ENCODE results near the gene MEAK7.

The MEAK7 gene

DNA sequence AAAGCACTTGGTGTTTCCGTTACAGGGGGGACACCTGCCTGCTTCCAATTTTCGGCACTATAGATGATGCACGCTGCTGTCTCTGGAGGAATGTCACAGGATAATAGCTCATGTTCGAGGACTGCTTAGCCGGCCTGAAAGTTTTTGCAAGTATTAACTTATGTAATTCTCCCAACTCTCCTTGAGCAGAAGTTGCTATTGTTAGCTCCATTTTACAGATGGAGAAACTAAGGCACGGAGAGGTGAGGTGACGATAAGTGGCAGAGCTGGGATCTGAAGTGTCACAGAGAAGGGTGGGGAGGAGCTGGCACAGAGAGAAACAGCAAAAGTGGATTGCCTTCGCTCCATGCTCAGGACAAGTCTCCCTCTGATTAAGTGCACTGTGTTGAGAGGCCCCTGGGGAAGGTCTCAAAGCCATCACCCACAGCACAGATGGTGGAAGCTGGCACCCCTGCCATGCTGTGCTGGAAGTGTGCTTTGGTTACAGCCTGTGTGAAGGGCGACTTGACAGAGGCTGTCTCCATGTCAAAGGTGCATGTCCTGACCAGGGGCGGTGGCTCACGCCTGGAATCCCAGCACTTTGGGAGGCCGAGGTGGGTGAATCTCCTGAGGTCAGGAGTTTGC is 40.8 kb upstream of the MEAK7 start:
- no peak for TF ChIP-seq Cebpa-rat (IDR thresholded peaks at IDR 0.05)
- Histone ChIP-seq H3K36me3 (no peaks in the 10 kb centered on the region), H3K27me3 (peaks cover 5% of the 10 kb centered on the region), H3K9me3 (no peaks in the 10 kb centered on the region), H4K20me1 (no peaks in the 10 kb centered on the region), H3K4me1 (peaks cover 63% of the 10 kb centered on the region), H3K4me3 (no peak overlapping the region), H3K27ac (no peak overlapping the region), H3K4me2 (peak overlapping the region; percentile 53), H3K9ac (no peak overlapping the region)

DNA sequence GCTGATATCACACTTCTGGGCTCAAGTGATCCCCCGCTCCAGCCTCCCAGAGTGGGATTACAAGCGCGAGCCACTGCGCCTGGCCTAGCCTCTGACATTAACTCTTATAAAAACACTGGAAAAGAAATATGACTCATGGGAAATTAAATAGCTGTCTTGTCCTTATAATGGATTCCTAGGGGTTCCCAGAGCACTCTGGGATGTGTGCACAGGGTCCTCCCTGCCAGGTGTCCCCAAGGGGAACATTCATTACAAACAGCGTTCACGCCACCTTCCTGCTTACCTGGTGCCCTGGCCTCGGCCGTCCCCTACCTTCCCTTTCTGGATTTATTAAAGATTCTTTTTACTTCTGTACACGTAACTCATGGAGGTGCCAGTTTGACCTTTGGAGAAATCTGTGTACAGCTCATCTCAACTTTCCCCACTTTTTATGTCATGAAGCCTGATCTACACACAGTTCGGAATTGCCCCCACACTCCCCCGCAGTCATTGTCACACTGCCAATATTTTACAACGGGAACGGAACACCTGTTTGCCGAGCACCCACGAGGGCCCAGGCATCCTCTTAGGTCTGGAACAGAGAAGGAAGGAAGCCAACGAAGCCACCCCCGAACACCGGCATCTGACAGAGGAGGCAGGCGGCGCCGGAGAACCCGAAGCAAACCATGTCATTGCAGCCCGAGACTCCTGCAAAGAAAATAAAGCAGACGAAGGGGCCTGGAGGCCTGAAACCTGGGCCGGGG is 39.7 kb upstream of the MEAK7 start:
- Histone ChIP-seq H3K4me3 (no peak overlapping the region), H3K4me2 (peak overlapping the region; percentile 53), H3K36me3 (no peaks in the 10 kb centered on the region), H3K27me3 (peaks cover 5% of the 10 kb centered on the region), H3K9ac (no peak overlapping the region), H3K9me3 (no peaks in the 10 kb centered on the region), H3K4me1 (peaks cover 53% of the 10 kb centered on the region), H4K20me1 (no peaks in the 10 kb centered on the region), H3K27ac (no peak overlapping the region)
- no peak for TF ChIP-seq Cebpa-rat (IDR thresholded peaks at IDR 0.05)

- no peaks in the 10 kb centered on the region for H3K9me3 ChIP-seq
- no peak overlapping the region for H3K9ac ChIP-seq
- H3K27ac ChIP-seq, result no peak overlapping the region
- H3K36me3 ChIP-seq, result no peaks in the 10 kb centered on the region
- no peak overlapping the region for H3K4me2 ChIP-seq
- no peaks in the 10 kb centered on the region for H4K20me1 ChIP-seq
- TF ChIP-seq Cebpa-rat (IDR thresholded peaks at IDR 0.05), result no peak
- H3K4me1 ChIP-seq, result peaks cover 44% of the 10 kb centered on the region
- no peak overlapping the region for H3K4me3 ChIP-seq
- H3K27me3 ChIP-seq, result peaks cover 5% of the 10 kb centered on the region
Observed at GRCh38 chr16:84543253-84543652, 38.8 kb upstream of the MEAK7 start.

- Histone ChIP-seq H3K27ac (no peak overlapping the region), H3K9ac (no peak overlapping the region), H3K27me3 (peaks cover 5% of the 10 kb centered on the region), H3K4me1 (peaks cover 45% of the 10 kb centered on the region), H3K9me3 (no peaks in the 10 kb centered on the region), H3K4me3 (no peak overlapping the region), H3K36me3 (no peaks in the 10 kb centered on the region), H3K4me2 (no peak overlapping the region), H4K20me1 (no peaks in the 10 kb centered on the region)
- TF ChIP-seq Cebpa-rat (IDR thresholded peaks at IDR 0.05), result no peak
Observed at GRCh38 chr16:84541999-84542817, 37.7 kb upstream of the MEAK7 start.

GRCh38 chr16:84540194-84540593 is 35.7 kb upstream of the MEAK7 start:
- Histone ChIP-seq H4K20me1 (no peaks in the 10 kb centered on the region), H3K4me3 (no peak overlapping the region), H3K4me2 (no peak overlapping the region), H3K27me3 (peaks cover 5% of the 10 kb centered on the region), H3K36me3 (no peaks in the 10 kb centered on the region), H3K9ac (no peak overlapping the region), H3K9me3 (no peaks in the 10 kb centered on the region), H3K4me1 (peaks cover 24% of the 10 kb centered on the region), H3K27ac (no peak overlapping the region)
- TF ChIP-seq Cebpa-rat (IDR thresholded peaks at IDR 0.05), result no peak

DNA sequence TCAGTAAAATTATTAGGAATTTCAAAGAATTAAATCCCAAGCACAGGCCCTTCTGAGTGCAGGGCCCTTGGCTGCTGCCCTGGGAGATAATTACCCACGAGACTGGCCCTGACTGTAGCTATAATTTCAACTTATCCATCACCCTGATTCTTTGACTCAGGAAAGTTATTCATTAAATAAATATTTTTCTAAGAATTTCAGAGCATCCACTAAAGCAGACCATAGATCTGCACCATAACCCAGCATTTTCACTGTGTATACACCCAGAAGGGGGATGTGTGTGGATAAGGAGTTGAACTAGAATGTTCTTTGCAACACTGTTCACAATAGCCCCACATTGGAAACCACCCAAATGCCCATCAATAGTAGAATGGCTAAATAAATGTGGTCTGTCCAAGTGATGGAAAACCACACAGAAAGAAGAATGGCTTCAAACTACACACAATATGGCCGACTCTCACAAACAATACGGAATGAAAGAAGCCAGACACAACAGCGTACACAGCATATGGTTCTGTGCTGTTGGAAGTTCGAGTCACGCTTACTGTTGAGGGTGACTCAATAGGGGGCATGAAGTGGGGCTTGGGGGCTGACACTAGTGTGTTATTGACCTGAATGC is 33.9 kb upstream of the MEAK7 start:
- TF ChIP-seq Cebpa-rat (IDR thresholded peaks at IDR 0.05), result no peak
- H3K27me3 ChIP-seq, result no peaks in the 10 kb centered on the region
- H3K4me3 ChIP-seq, result no peak overlapping the region
- no peaks in the 10 kb centered on the region for H3K9me3 ChIP-seq
- H3K9ac ChIP-seq, result no peak overlapping the region
- H3K27ac ChIP-seq, result no peak overlapping the region
- no peak overlapping the region for H3K4me2 ChIP-seq
- peaks cover 13% of the 10 kb centered on the region for H3K4me1 ChIP-seq
- no peaks in the 10 kb centered on the region for H4K20me1 ChIP-seq
- H3K36me3 ChIP-seq, result no peaks in the 10 kb centered on the region

GRCh38 chr16:84537491-84538151 is 33.2 kb upstream of the MEAK7 start:
- Histone ChIP-seq H4K20me1 (no peaks in the 10 kb centered on the region), H3K9ac (no peak overlapping the region), H3K27ac (no peak overlapping the region), H3K4me2 (no peak overlapping the region), H3K27me3 (no peaks in the 10 kb centered on the region), H3K4me1 (peaks cover 20% of the 10 kb centered on the region), H3K9me3 (no peaks in the 10 kb centered on the region), H3K4me3 (no peak overlapping the region), H3K36me3 (no peaks in the 10 kb centered on the region)
- TF ChIP-seq Cebpa-rat (IDR thresholded peaks at IDR 0.05), result no peak

GRCh38 chr16:84535851-84536250 is 31.4 kb upstream of the MEAK7 start:
- no peaks in the 10 kb centered on the region for H4K20me1 ChIP-seq
- H3K4me1 ChIP-seq, result peaks cover 35% of the 10 kb centered on the region
- H3K4me2 ChIP-seq, result no peak overlapping the region
- no peaks in the 10 kb centered on the region for H3K36me3 ChIP-seq
- no peak overlapping the region for H3K4me3 ChIP-seq
- no peaks in the 10 kb centered on the region; the same call in 1 of the 2 replicates for H3K9me3 ChIP-seq
- no peaks in the 10 kb centered on the region for H3K27me3 ChIP-seq
- H3K27ac ChIP-seq, result no peak overlapping the region
- TF ChIP-seq Cebpa-rat (IDR thresholded peaks at IDR 0.05), result no peak
- H3K9ac ChIP-seq, result no peak overlapping the region

DNA sequence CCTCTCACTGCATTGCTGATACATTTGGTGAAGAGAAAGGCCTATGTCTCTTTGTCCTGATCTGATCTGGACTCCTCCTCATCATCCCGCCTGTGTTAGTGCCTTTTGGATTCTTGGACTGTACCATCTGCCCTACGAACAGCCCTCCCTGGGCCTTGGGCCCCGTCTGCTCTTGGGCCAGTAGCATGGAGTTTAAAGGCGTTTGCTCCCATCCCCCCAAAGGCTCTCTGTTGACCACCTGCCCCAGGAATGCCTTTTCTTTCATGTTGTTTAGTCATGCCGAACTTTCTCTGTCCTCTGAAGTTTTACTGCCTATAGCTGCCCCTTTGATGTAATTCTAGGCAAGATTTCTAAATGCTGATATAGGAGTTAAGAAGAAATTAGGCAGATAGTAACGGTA is 30.9 kb upstream of the MEAK7 start:
- Histone ChIP-seq H4K20me1 (no peaks in the 10 kb centered on the region), H3K4me2 (no peak overlapping the region), H3K27me3 (no peaks in the 10 kb centered on the region), H3K27ac (no peak overlapping the region), H3K9ac (no peak overlapping the region), H3K4me1 (peaks cover 35% of the 10 kb centered on the region), H3K36me3 (no peaks in the 10 kb centered on the region), H3K9me3 (peaks cover 3% of the 10 kb centered on the region), H3K4me3 (no peak overlapping the region)
- no peak for TF ChIP-seq Cebpa-rat (IDR thresholded peaks at IDR 0.05)

Measured in BLaER1 (cell line).